Kasumi-1 (cell line): ENCODE results near the gene NONO.
A peak's percentile ranks its signal among the peaks of the same experiment; 100 is the strongest.
"Not testable (repeated sequence)": the region's sequence is repeated elsewhere in the genome, so short reads cannot be mapped to it uniquely, and the experiment has no call there.

Experiments used
- DNase-seq, 2 experiments: peaks; one replicate each; lab custom pipeline; 2025; lab: John Stamatoyannopoulos, UW

The NONO gene

GRCh38 chrX:71291381-71291780 is 7.9 kb downstream of the NONO start:
- no peak for DNase-seq

- no peak for DNase-seq
Observed at GRCh38 chrX:71292669-71293365, 9.4 kb downstream of the NONO start.

GRCh38 chrX:71296806-71297205 is 13.4 kb downstream of the NONO start:
- DNase-seq: no peak

GRCh38 chrX:71298119-71298518 is 14.7 kb downstream of the NONO start:
- DNase-seq: no peak

GRCh38 chrX:71300064-71300463 is 16.6 kb downstream of the NONO start:
- DNase-seq: not testable (repeated sequence)

GRCh38 chrX:71300495-71300894 is 17.1 kb downstream of the NONO start:
- not testable (repeated sequence) for DNase-seq

- DNase-seq: peak; percentile 38 to 47
Observed at GRCh38 chrX:71301195-71301924, 17.9 kb downstream of the NONO start, which contains the start of gene ITGB1BP2. ITGB1BP2 (plus strand) TSS chrX:71301750; CDS start chrX:71301807, 57 bp downstream.

GRCh38 chrX:71302461-71303213 is 19.2 kb downstream of the NONO start:
- peak; percentile 43 to 52 for DNase-seq

- DNase-seq: no peak
Observed at GRCh38 chrX:71304561-71304960, 21.1 kb downstream of the NONO start.

GRCh38 chrX:71315917-71316316 is 32.5 kb downstream of the NONO start:
- no peak for DNase-seq

GRCh38 chrX:71316959-71317358 is 33.5 kb downstream of the NONO start:
- DNase-seq: not testable (repeated sequence)

GRCh38 chrX:71320126-71320525 is 36.7 kb downstream of the NONO start:
- peak; percentile 68 to 74 for DNase-seq

- no peak for DNase-seq
Observed at GRCh38 chrX:71321731-71322130, 38.3 kb downstream of the NONO start.

GRCh38 chrX:71324452-71324851 is 41.0 kb downstream of the NONO start:
- not testable (repeated sequence) for DNase-seq

- no peak for DNase-seq
Observed at GRCh38 chrX:71326394-71326793, 43.0 kb downstream of the NONO start.

GRCh38 chrX:71349151-71349665 is 65.8 kb downstream of the NONO start:
- not testable (repeated sequence) for DNase-seq

- DNase-seq: not testable (repeated sequence)
Observed at GRCh38 chrX:71349867-71350266, 66.4 kb downstream of the NONO start.
